IPS DF 19.7 (cell line): ENCODE measurements around the gene TRIM56.
"Not testable (repeated sequence)": the region's sequence is repeated elsewhere in the genome, so short reads cannot be mapped to it uniquely, and the experiment has no call there.

ENCODE experiments used
- DNase-seq: peaks from one replicate; pipeline ENCODE4 v3.0.0-alpha.2; 2013; ENCODE audit warnings: low read depth, low spot score

The TRIM56 gene

GRCh38 chr7:101088858-101089529 is 3.7 kb downstream of the TRIM56 start:
- DNase-seq, result no peak

- no peak for DNase-seq
These were observed 4.6 kb downstream of the TRIM56 start for GRCh38 chr7:101089876-101090275.

- not testable (repeated sequence) for DNase-seq
These were observed 7.1 kb downstream of the TRIM56 start for GRCh38 chr7:101092266-101092905.

- DNase-seq, result no peak
These were observed 8.6 kb downstream of the TRIM56 start for GRCh38 chr7:101093906-101094305.

GRCh38 chr7:101094376-101094775 is 9.1 kb downstream of the TRIM56 start:
- DNase-seq, result no peak

- DNase-seq, result no peak
These were observed 9.6 kb downstream of the TRIM56 start for GRCh38 chr7:101094791-101095375.

GRCh38 chr7:101096331-101096956 is 11.2 kb downstream of the TRIM56 start:
- DNase-seq, result no peak

- no peak for DNase-seq
These were observed 11.7 kb downstream of the TRIM56 start for GRCh38 chr7:101096957-101097347.

GRCh38 chr7:101097561-101097960 is 12.3 kb downstream of the TRIM56 start:
- DNase-seq, result no peak

- DNase-seq, result peak; percentile 88
These were observed 14.9 kb downstream of the TRIM56 start for GRCh38 chr7:101099969-101100781.

GRCh38 chr7:101100858-101101847 is 15.9 kb downstream of the TRIM56 start:
- no peak for DNase-seq

GRCh38 chr7:101102026-101102425 is 16.7 kb downstream of the TRIM56 start:
- DNase-seq, result no peak

GRCh38 chr7:101103701-101104100 is 18.4 kb downstream of the TRIM56 start:
- not testable (repeated sequence) for DNase-seq

GRCh38 chr7:101104193-101104713 is 19.0 kb downstream of the TRIM56 start:
- no peak for DNase-seq

- no peak for DNase-seq
These were observed 19.5 kb downstream of the TRIM56 start for GRCh38 chr7:101104799-101105198.

- not testable (repeated sequence) for DNase-seq
These were observed 20.0 kb downstream of the TRIM56 start for GRCh38 chr7:101105248-101105647.

GRCh38 chr7:101106386-101106785 is 21.1 kb downstream of the TRIM56 start:
- DNase-seq, result no peak

- no peak for DNase-seq
These were observed 23.1 kb downstream of the TRIM56 start for GRCh38 chr7:101108330-101108857.

- no peak for DNase-seq
These were observed 23.7 kb downstream of the TRIM56 start for GRCh38 chr7:101108961-101109360.

GRCh38 chr7:101109368-101109767 is 24.1 kb downstream of the TRIM56 start:
- DNase-seq, result no peak
